AG04449 (cell line): ENCODE results near the gene CDH13.

Experiments used
- CTCF ChIA-PET: fragments of 350-600 bp; formaldehyde crosslinking; extraction: SDS; loops from one replicate; lab custom pipeline; 2021; ENCODE audit warnings: antibody characterized with exemption; lab: Yijun Ruan, JAX
- POLR2A ChIA-PET: fragments of 400-600, 350-600 bp; formaldehyde crosslinking; extraction: SDS; loops from one replicate; lab custom pipeline; 2020; ENCODE audit warnings: antibody characterized with exemption, inconsistent platforms; lab: Yijun Ruan, JAX
- DNase-seq: peaks from one replicate; pipeline ENCODE4 v3.0.0-alpha.2; 2010; ENCODE audit warnings: low read depth, low spot score
- H3K4me3 ChIP-seq: 2 replicates; pipeline ENCODE4 v1.5.1; 2011; ENCODE audit warnings: low read depth, mild to moderate bottlenecking, control low read depth, low read length
- TF ChIP-seq, protein P1 (sequence below): IDR thresholded peaks from one replicate; pipeline ENCODE4 v1.5.1; 2011; ENCODE audit warnings: mild to moderate bottlenecking, moderate library complexity, low read length, control low read depth, inconsistent platforms; ENCODE audit not compliant: insufficient read depth; ENCODE audit errors: missing control alignments

Gene CDH13

DNA sequence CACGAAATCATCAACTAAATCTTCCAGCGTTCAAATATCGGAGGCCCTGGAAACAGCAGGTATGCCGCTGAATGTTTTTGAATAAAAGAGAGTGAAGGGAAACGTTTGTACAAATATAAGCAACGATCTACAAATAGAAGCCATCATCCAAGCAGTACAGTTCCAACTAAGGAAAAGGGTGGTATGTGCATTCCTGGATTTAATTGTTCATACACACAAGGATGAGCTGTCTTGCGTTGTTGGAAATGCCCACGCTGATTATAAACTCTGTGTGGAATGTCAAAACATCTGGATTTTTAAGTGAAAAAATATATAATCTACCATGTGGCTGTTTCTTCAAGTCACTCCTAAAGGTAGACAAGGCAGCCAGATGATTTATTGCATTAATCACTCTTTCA is 989.2 kb downstream of the CDH13 start:
- CTCF ChIA-PET: no interaction called here
- no peak overlapping the region for H3K4me3 ChIP-seq
- DNase-seq: no peak
- POLR2A ChIA-PET: interaction anchor here (0.7 kb wide), 1 partner anchor 63 kb away, joined by 3 read pairs; no protein-coding TSS in a partner anchor
- TF ChIP-seq, protein P1, sequence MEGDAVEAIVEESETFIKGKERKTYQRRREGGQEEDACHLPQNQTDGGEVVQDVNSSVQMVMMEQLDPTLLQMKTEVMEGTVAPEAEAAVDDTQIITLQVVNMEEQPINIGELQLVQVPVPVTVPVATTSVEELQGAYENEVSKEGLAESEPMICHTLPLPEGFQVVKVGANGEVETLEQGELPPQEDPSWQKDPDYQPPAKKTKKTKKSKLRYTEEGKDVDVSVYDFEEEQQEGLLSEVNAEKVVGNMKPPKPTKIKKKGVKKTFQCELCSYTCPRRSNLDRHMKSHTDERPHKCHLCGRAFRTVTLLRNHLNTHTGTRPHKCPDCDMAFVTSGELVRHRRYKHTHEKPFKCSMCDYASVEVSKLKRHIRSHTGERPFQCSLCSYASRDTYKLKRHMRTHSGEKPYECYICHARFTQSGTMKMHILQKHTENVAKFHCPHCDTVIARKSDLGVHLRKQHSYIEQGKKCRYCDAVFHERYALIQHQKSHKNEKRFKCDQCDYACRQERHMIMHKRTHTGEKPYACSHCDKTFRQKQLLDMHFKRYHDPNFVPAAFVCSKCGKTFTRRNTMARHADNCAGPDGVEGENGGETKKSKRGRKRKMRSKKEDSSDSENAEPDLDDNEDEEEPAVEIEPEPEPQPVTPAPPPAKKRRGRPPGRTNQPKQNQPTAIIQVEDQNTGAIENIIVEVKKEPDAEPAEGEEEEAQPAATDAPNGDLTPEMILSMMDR: no peak

DNA sequence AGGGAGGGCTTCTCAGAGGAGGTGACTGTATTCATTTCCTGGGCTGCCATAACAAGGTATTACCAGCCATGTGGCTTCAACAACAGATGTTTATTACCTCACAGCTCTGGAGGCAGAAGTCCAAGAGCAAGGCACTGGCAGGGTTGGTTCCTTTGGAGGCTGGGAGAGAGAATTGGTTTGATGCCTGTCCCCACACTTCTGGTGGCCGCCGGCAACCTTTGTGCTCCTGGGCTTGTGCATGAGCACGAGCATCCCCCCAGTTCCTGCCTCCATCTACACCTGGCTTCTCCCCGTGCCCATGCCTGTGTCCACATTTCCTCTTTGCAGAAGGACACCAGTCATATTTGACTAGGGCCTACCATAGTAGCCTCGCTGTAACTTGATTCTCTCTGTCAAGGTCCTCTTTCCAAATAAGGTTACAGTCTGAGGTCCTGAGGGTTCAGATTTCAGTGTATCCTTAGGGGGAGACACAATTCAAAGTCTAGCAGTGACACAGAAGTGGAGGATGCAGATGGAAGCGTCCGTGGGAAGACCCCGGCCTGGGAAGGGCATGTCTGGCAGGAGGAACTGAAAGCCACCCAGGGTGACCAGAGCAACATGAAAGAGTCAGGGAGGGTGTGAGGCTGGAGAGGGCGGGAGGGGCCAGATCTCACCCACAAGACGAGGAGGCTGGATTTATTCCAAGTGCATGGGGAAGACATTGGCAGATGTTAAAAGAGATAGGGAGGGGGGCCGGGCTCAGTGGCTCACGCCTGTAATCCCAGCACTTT is 992.8 kb downstream of the CDH13 start:
- ChIA-PET CTCF (no interaction called here), POLR2A (no interaction called here)
- DNase-seq: no peak
- H3K4me3 ChIP-seq: no peak overlapping the region
- TF ChIP-seq, protein P1: no peak

DNA sequence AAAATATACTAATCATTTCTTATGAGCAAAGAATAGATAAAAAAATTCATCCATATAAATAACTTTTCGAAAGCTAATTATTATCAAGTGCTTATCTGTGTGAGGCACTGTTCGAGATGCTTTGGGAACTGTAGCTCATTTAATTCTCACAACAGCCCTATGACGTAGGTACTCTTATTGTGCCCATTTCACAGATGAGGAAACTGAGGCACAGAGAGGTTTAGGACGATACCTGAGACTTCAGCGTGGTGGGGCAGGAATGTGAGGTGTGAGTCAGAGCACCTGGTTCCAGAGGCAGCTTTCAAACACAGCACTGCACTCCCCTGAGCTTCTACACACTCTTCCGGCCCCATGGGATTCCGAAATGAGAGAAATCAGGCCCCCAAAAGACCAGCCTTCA is 995.2 kb downstream of the CDH13 start:
- CTCF ChIA-PET: no interaction called here
- no peak for DNase-seq
- no peak overlapping the region for H3K4me3 ChIP-seq
- POLR2A ChIA-PET: no interaction called here
- TF ChIP-seq, protein P1: no peak

DNA sequence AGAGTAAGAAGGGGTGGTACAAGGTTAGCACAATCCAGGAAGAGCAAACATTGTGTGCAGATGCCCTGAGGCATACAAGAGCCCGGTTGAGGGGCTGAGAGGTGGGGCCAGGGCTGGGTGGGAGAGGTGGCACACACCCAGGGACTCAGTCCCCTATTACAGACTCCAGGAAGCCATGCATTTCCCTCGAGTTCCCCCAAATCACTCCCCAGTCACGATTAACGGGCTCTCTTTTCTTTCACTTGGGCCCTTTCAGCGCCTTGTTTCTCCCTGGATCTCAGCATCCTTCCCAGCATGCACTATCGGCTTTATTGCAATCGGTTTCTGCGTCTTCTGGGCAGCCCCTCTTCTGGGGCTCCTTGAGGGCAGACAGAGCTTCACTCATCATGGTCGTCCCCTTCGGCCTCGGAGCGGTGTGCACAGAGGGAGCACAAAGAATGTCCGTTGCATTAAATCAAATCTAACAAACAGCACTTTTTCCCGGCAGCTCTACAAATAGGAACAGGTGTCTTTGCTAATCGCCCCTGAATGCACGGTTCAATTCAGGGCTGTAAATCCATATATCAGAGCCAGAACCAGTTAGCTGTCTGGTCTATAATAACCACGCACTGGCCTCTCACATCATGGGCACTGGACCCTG is 996.4 kb downstream of the CDH13 start:
- TF ChIP-seq, protein P1: no peak
- no peak for DNase-seq
- POLR2A ChIA-PET: no interaction called here
- CTCF ChIA-PET: no interaction called here
- H3K4me3 ChIP-seq: no peak overlapping the region

DNA sequence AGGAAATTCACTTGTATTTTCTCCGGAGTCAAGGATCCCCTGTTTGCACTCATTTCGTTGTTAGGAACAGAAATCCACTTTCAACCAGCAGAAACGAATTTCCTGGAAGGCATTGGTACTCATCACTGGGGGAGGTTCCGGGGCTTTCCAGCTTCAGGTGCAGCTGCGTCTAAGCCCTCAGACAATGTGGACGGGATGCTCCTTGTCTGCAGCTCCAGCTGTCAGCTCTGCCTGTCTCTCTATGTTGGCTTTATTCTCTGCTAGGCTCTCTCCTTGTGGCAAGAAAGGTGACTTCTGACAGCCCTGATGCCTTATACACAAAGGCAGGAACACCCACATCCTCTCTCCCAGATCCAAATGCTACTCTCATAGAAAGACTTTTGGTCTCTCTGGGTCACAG is 997.1 kb downstream of the CDH13 start:
- no peak for DNase-seq
- H3K4me3 ChIP-seq: no peak overlapping the region
- ChIA-PET CTCF (no interaction called here), POLR2A (no interaction called here)
- TF ChIP-seq, protein P1: no peak

DNA sequence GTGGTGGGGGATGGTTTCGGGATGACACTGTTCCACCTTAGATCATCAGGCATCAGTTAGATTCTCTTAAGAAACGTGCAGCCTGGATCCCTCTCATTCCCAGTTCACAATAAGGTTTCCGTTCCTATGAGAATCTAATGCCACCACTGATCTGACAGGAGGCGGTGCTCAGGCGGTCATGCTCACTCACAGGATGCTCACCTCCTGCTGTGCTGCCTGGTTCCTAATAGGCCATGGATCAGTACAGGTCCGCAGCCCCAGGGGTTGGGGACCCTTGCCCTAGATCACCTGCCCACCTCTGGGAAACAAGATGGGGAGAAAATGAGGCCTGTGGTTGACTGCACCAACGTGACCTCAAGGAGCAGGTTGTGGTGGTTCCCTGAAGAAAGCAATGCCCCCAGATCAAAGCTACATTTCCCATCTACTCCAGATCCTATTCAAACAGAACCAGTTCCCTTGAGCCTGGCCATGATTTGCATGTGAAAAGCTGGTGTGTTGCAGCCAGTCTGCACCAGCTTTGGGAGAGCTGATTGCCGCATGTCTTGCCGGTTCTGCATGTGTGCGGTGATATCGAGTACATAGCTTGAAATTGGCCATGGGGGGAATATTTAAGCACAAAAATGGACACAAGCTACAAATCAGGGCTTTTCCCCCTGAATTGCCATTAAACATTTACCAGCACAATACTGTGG is 997.8 kb downstream of the CDH13 start:
- no peak for DNase-seq
- TF ChIP-seq, protein P1: no peak
- CTCF ChIA-PET: no interaction called here
- POLR2A ChIA-PET: no interaction called here
- H3K4me3 ChIP-seq: no peak overlapping the region
